HCT116 (cell line): Measurements from ENCODE around the gene BOC. TPM values are rescaled to one million over a fixed set of nuclear protein-coding genes. Genes with fewer than 3 reads are reported as not detected.

Experiments used
- ATAC-seq: fragments of 200-7000 bp; cut with Tn5 transposase; 2 replicates; pipeline ENCODE4 v1.9.1; 2020; ENCODE audit warnings: mild to moderate bottlenecking, moderate library complexity
- BruUV-seq: library from RNA; stranded (reverse); fragments of 400-500 nt; replicated peaks from 2 replicates; lab custom pipeline; 2021; lab: Mats Ljungman, UMichigan
- CTCF ChIA-PET: fragments of 300-600 bp; sonication (Branson Sonifier 250); formaldehyde crosslinking; loops from one replicate; lab custom pipeline; 2021; ENCODE audit warnings: antibody characterized with exemption; lab: Charles Lee
- POLR2A ChIA-PET: fragments of 300-600, 350-600 bp; sonication (Branson Sonifier 250); formaldehyde crosslinking; loops from one replicate; lab custom pipeline; 2021; ENCODE audit warnings: antibody characterized with exemption; lab: Charles Lee
- RAD21 ChIA-PET, 2 experiments: fragments of 300-600 bp; sonication (Branson Sonifier 250); formaldehyde crosslinking; loops; one replicate each; lab custom pipeline; 2023; ENCODE audit warnings: low total read pairs in 2 of 2; ENCODE audit not compliant: uncharacterized antibody in 2 of 2, unreplicated experiment in 2 of 2, low non-redundant PET in 1 of 2; lab: Charles Lee
- DNase-seq: peaks from one replicate; pipeline ENCODE4 v3.0.0-alpha.2; 2010; ENCODE audit warnings: low read depth, low spot score
- H2AFZ ChIP-seq: fragments of 200-600 bp; shearing (Covaris generic), sonication (generic); 2 replicates; pipeline ENCODE4 v1.6.1; 2017; ENCODE audit warnings: low read depth, mixed run types, mixed read lengths, antibody characterized with exemption, low read length; ENCODE audit not compliant: poor library complexity, severe bottlenecking
- H3K27ac ChIP-seq: 2 replicates; pipeline ENCODE4 v1.5.1; 2012; ENCODE audit warnings: low read depth, low read length
- H3K27me3 ChIP-seq: fragments of 200-600 bp; sonication (generic); 2 replicates; pipeline ENCODE4 v1.6.1; 2016; ENCODE audit warnings: mixed run types, low read length, mixed read lengths; ENCODE audit not compliant: insufficient read depth
- H3K36me3 ChIP-seq, 2 experiments: fragments of 200-500 bp in 1 of 2; fragments of 200-600 bp in 1 of 2; sonication (Bioruptor generic) in 1 of 2; sonication (generic) in 1 of 2; 2 replicates each; pipeline versions ENCODE4 v1.5.1 to v1.6.1; 2014 to 2016; ENCODE audit warnings: low read length in 2 of 2, inconsistent platforms in 1 of 2, mixed read lengths in 1 of 2, mixed run types in 1 of 2; ENCODE audit not compliant: insufficient read depth in 2 of 2, control insufficient read depth in 1 of 2
- H3K4me1 ChIP-seq, 2 experiments: fragments of 200-600 bp in 1 of 2; sonication (generic) in 1 of 2; 2 replicates each; pipeline versions ENCODE4 v1.5.1 to v1.6.1; 2012 to 2017; ENCODE audit warnings: low read length in 2 of 2, inconsistent platforms in 1 of 2, mild to moderate bottlenecking in 1 of 2, mixed read lengths in 1 of 2, mixed run types in 1 of 2, moderate library complexity in 1 of 2; ENCODE audit not compliant: insufficient read depth in 2 of 2, control insufficient read depth in 1 of 2
- H3K4me2 ChIP-seq: fragments of 200-600 bp; sonication (generic); 2 replicates; pipeline ENCODE4 v1.6.1; 2017; ENCODE audit warnings: mixed run types, low read length, mixed read lengths
- H3K4me3 ChIP-seq, 2 experiments: fragments of 200-600 bp in 1 of 2; sonication (generic) in 1 of 2; replicated peaks in 1 of 2; 2 replicates each; pipeline ENCODE4 v1.5.1; 2011 to 2016; ENCODE audit warnings: low read length in 2 of 2, control low read depth in 1 of 2, low read depth in 1 of 2, mild to moderate bottlenecking in 1 of 2, mixed read lengths in 1 of 2, mixed run types in 1 of 2
- H3K79me2 ChIP-seq: fragments of 200-600 bp; sonication (generic); 2 replicates; pipeline ENCODE4 v1.6.1; 2017; ENCODE audit warnings: mild to moderate bottlenecking, mixed run types, low read length, moderate library complexity, mixed read lengths; ENCODE audit not compliant: insufficient read depth
- H3K9ac ChIP-seq: fragments of 200-600 bp; sonication (generic); 2 replicates; pipeline ENCODE4 v1.6.1; 2016; ENCODE audit warnings: low read length, mixed read lengths
- H3K9me2 ChIP-seq: fragments of 200-600 bp; sonication (generic), shearing (Covaris generic); 2 replicates; pipeline ENCODE4 v1.6.1; 2017; ENCODE audit warnings: mixed run types, mild to moderate bottlenecking, moderate library complexity; ENCODE audit not compliant: insufficient read depth
- H3K9me3 ChIP-seq, 2 experiments: fragments of 200-500 bp in 1 of 2; fragments of 200-600 bp in 1 of 2; sonication (Bioruptor generic) in 1 of 2; sonication (generic) in 1 of 2; 2 replicates each; pipeline ENCODE4 v1.6.1; 2014 to 2017; ENCODE audit warnings: low read length in 2 of 2, mixed read lengths in 2 of 2, inconsistent platforms in 1 of 2, low read depth in 1 of 2, mild to moderate bottlenecking in 1 of 2, mixed run types in 1 of 2, moderate library complexity in 1 of 2; ENCODE audit not compliant: control insufficient read depth in 1 of 2, insufficient read depth in 1 of 2
- H4K20me1 ChIP-seq: fragments of 200-600 bp; sonication (generic), shearing (Covaris generic); 2 replicates; pipeline ENCODE4 v1.6.1; 2017; ENCODE audit warnings: mixed run types, mild to moderate bottlenecking, moderate library complexity; ENCODE audit not compliant: insufficient read depth
- CBX3 ChIP-seq: IDR thresholded peaks from 2 replicates; pipeline ENCODE4 v1.6.1; 2012; ENCODE audit warnings: low read depth
- EGR1 ChIP-seq: IDR thresholded peaks from 2 replicates; pipeline ENCODE4 v1.6.1; 2012; ENCODE audit warnings: low read depth
- ELF1 ChIP-seq: IDR thresholded peaks from 2 replicates; pipeline ENCODE4 v1.6.1; 2012; ENCODE audit warnings: low read depth, borderline replicate concordance
- EZH2 ChIP-seq: fragments of 200-600 bp; sonication (generic); IDR thresholded peaks from 2 replicates; pipeline ENCODE4 v1.6.1; 2017; ENCODE audit warnings: antibody characterized with exemption, mixed run types
- EZH2phosphoT487 ChIP-seq: fragments of 200-600 bp; IDR thresholded peaks from 2 replicates; pipeline ENCODE4 v1.6.1; 2018; ENCODE audit warnings: antibody characterized with exemption, borderline replicate concordance
- FOSL1 ChIP-seq: IDR thresholded peaks from 2 replicates; pipeline ENCODE4 v1.6.1; 2012; ENCODE audit warnings: low read depth
- JUND ChIP-seq: IDR thresholded peaks from 2 replicates; pipeline ENCODE4 v1.6.1; 2012
- POLR2A ChIP-seq: IDR thresholded peaks from 2 replicates; pipeline ENCODE4 v1.7.0; 2011; ENCODE audit warnings: borderline replicate concordance; ENCODE audit not compliant: insufficient read depth, insufficient read length; ENCODE audit errors: extremely low read depth
- POLR2AphosphoS5 ChIP-seq: IDR thresholded peaks from 2 replicates; pipeline ENCODE4 v1.6.1; 2011; ENCODE audit warnings: mild to moderate bottlenecking, low read depth, low read length, moderate library complexity
- SIN3A ChIP-seq: IDR thresholded peaks from 2 replicates; pipeline ENCODE4 v1.6.1; 2012; ENCODE audit warnings: low read depth
- SP1 ChIP-seq: IDR thresholded peaks from 2 replicates; pipeline ENCODE4 v1.6.1; 2012; ENCODE audit warnings: low read depth
- SRF ChIP-seq: IDR thresholded peaks from 2 replicates; pipeline ENCODE4 v1.6.1; 2012; ENCODE audit warnings: low read depth
- ZFX ChIP-seq: fragments of 450-650 bp; IDR thresholded peaks from 2 replicates; pipeline ENCODE4 v1.6.1; 2017
- ZNF274 ChIP-seq: fragments of 200-500 bp; sonication (Bioruptor generic); IDR thresholded peaks from 2 replicates; pipeline ENCODE4 v1.6.1; 2014; ENCODE audit warnings: mild to moderate bottlenecking, low read depth, low read length, inconsistent platforms
- intact Hi-C: fragments of 100-400 bp; cut with micrococcal nuclease; formaldehyde crosslinking; loops from 2 replicates; pipeline ENCODE4 v1.10.0; 2022
- total RNA-seq: library from RNA; stranded (reverse); gene quantifications from one replicate; pipeline ENCODE4 v1.2.1, GENCODE V29; 2021; ENCODE audit not compliant: unreplicated experiment
- TF ChIP-seq, protein P1 (sequence below): IDR thresholded peaks from 2 replicates; pipeline ENCODE4 v1.6.1; 2012
- TF ChIP-seq, protein P2 (sequence below): IDR thresholded peaks from 2 replicates; pipeline ENCODE4 v1.6.1; 2011; ENCODE audit warnings: mild to moderate bottlenecking, low read length, moderate library complexity; ENCODE audit not compliant: insufficient replicate concordance; ENCODE audit errors: extremely low read depth
- TF ChIP-seq, protein P3 (sequence below): IDR thresholded peaks from 2 replicates; pipeline ENCODE4 v1.6.1; 2012

Gene BOC
- total RNA-seq, 1 experiment from 2014 or later: 3.3 TPM

DNA sequence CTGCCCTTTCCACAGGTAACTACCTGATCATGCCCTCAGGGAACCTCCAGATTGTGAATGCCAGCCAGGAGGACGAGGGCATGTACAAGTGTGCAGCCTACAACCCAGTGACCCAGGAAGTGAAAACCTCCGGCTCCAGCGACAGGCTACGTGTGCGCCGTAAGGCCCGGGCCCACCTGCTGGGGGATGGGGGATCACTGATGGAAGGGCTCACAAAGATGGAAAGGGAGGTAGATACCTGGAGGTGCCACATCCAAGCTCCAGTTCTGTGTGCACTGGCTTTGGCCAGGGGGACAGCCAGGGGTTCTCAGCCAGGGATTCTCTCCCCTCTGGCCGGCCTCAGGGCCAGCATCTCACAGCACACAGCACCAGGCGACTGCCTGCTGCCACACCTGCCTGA is 59.4 kb downstream of the BOC start (continued):
- TF ChIP-seq ELF1 (no peak), SP1 (no peak)
- TF ChIP-seq, protein P1, sequence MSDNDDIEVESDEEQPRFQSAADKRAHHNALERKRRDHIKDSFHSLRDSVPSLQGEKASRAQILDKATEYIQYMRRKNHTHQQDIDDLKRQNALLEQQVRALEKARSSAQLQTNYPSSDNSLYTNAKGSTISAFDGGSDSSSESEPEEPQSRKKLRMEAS: no peak

DNA sequence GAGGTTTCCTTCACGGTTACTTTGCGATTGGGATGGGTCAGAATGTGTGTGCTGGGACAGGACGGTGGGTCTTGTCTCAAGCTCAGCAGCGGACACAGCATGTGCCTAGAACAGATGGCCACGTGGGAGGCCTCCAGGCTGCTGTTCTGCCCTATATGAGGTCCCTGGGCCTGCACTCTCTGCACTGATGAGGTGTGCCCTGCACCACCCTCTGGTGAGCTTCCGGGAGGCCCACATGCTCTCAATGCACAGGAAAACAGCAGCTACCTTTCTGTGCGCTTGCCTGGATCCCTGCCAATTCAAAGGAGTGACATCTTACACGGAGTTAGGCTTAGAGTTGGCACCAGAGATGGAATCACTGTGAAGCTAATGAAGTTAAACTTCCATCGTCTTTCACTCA is 59.8 kb downstream of the BOC start:
- intact Hi-C loops: no loop called here
- Histone ChIP-seq H3K4me2 (no peak overlapping the region), H4K20me1 (no peaks in the 10 kb centered on the region), H3K79me2 (no peaks in the 10 kb centered on the region), H3K4me3 (no peak overlapping the region), H3K9me3 (no peaks in the 10 kb centered on the region), H3K27me3 (no peaks in the 10 kb centered on the region; the same call in 1 of the 2 replicates), H3K9me2 (no peaks in the 10 kb centered on the region), H3K36me3 (no peaks in the 10 kb centered on the region), H3K27ac (no peak overlapping the region), H3K4me1 (peaks cover 7 to 8% of the 10 kb centered on the region in 2 experiments; a peak in 2 of 4 replicates), H2AFZ (no peak overlapping the region), H3K9ac (no peak overlapping the region)
- TF ChIP-seq CBX3 (no peak), ZNF274 (no peak), JUND (no peak), FOSL1 (no peak), POLR2A (no peak), EGR1 (no peak), EZH2phosphoT487 (no peak), ZFX (no peak), EZH2 (no peak), SIN3A (no peak), SRF (no peak), POLR2AphosphoS5 (no peak)
- TF ChIP-seq, protein P2, sequence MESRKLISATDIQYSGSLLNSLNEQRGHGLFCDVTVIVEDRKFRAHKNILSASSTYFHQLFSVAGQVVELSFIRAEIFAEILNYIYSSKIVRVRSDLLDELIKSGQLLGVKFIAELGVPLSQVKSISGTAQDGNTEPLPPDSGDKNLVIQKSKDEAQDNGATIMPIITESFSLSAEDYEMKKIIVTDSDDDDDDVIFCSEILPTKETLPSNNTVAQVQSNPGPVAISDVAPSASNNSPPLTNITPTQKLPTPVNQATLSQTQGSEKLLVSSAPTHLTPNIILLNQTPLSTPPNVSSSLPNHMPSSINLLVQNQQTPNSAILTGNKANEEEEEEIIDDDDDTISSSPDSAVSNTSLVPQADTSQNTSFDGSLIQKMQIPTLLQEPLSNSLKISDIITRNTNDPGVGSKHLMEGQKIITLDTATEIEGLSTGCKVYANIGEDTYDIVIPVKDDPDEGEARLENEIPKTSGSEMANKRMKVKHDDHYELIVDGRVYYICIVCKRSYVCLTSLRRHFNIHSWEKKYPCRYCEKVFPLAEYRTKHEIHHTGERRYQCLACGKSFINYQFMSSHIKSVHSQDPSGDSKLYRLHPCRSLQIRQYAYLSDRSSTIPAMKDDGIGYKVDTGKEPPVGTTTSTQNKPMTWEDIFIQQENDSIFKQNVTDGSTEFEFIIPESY: no peak
- TF ChIP-seq, protein P3, sequence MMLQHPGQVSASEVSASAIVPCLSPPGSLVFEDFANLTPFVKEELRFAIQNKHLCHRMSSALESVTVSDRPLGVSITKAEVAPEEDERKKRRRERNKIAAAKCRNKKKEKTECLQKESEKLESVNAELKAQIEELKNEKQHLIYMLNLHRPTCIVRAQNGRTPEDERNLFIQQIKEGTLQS: no peak
- RAD21 ChIA-PET: no interaction called here
- POLR2A ChIA-PET: no interaction called here
- CTCF ChIA-PET: no interaction called here
- no TSS peak for BruUV-seq
- DNase-seq (no peak), ATAC-seq (no peak)
